ENCODE data around the gene ATXN1.

Gene ATXN1

GRCh38 chr6:16336911-16337294, 424.4 kb downstream of the ATXN1 start:
- Histone ChIP-seq H3K4me1 (ENCODE audit: control insufficient read depth in 1 of 2, insufficient read depth in 2 of 2, low read length in 2 of 2) (peaks cover 2 to 16% of the 10 kb centered on the region in 2 donors), H3K27me3 (ENCODE audit: control insufficient read depth in 1 of 2, insufficient read depth in 2 of 2, low read length in 2 of 2) (no peaks in the 10 kb centered on the region), H3K9ac (ENCODE audit: low read depth in 1 of 2, low read length in 2 of 2) (no peak overlapping the region), H3K36me3 (ENCODE audit: control insufficient read depth in 1 of 2, insufficient read depth in 2 of 2, low read length in 2 of 2) (no peaks in the 10 kb centered on the region), H3K9me3 (ENCODE audit: control insufficient read depth in 1 of 2, low read length in 2 of 2) (no peaks in the 10 kb centered on the region), H3K4me3 (ENCODE audit: low read depth in 1 of 2, low read length in 2 of 2) (no peak overlapping the region), H3K27ac (ENCODE audit: low read depth, low read length) (no peak overlapping the region)

DNA sequence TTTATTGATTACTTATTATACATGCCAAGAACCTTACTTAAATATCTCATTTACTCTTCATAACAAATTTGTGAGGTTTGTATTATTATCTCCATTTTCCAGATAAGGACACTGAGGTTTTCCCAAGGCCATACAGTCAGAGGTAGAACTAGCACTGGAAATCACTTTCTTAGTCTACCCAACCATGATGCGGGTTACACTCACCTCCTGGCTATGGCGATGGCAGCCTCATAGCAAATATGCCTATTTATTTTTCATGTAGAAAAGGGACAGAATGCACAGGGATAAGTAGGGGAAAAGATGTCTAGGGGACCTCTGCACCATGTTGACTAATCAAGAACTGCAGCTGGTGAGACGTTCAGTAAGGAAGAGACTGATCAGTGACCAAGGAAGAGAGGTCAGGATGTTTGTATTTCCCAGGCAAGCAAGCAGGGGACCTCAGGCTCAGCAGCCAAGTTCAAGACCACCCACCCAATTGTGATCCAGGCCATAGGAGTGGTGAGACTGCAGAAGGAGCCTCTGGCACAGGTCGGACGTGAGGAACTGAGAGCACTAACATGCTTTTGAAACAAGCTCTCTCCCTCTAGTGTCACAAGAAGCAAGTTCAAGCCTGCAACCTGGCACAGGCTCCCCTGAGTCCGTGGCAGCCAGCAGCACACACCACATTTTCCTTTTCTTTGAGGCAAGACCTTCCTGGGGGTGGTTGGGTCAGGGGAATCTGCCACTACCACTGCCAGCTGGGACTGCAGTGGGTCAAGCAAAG, 425.0 kb downstream of the ATXN1 start:
- Histone ChIP-seq H3K9me3 (ENCODE audit: control insufficient read depth in 1 of 2, low read length in 2 of 2) (no peaks in the 10 kb centered on the region), H3K4me1 (ENCODE audit: control insufficient read depth in 1 of 2, insufficient read depth in 2 of 2, low read length in 2 of 2) (peaks cover 8 to 22% of the 10 kb centered on the region in 2 donors), H3K36me3 (ENCODE audit: control insufficient read depth in 1 of 2, insufficient read depth in 2 of 2, low read length in 2 of 2) (no peaks in the 10 kb centered on the region), H3K4me3 (ENCODE audit: low read depth in 1 of 2, low read length in 2 of 2) (no peak overlapping the region), H3K9ac (ENCODE audit: low read depth in 1 of 2, low read length in 2 of 2) (no peak overlapping the region), H3K27me3 (ENCODE audit: control insufficient read depth in 1 of 2, insufficient read depth in 2 of 2, low read length in 2 of 2) (no peaks in the 10 kb centered on the region), H3K27ac (ENCODE audit: low read depth, low read length) (no peak overlapping the region)

DNA sequence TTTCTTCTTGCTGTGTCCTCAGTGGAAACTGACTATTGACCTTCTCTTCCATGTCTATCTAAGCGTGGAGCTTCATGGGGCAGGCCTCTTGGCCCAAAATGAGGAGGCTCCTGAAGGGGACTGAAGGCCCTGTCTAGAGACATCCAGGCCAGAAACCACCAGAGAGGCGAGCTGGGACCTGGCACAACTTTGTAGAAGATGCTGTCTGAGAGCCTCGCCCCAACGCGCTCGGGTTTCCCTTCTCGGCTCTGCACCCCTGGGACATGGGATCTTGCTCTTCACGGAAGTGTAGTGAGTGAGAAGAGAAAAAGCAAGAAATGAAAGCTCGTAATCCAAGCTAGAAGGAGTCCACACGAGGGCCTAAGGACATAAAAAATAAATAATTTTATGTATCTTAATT, 426.1 kb downstream of the ATXN1 start:
- peaks cover 9 to 22% of the 10 kb centered on the region in 2 donors for H3K4me1 ChIP-seq (ENCODE audit: control insufficient read depth in 1 of 2, insufficient read depth in 2 of 2, low read length in 2 of 2)
- no peak overlapping the region for H3K4me3 ChIP-seq (ENCODE audit: low read depth in 1 of 2, low read length in 2 of 2)
- no peak overlapping the region for H3K27ac ChIP-seq (ENCODE audit: low read depth, low read length)
- no peaks in the 10 kb centered on the region for H3K27me3 ChIP-seq (ENCODE audit: control insufficient read depth in 1 of 2, insufficient read depth in 2 of 2, low read length in 2 of 2)
- H3K36me3 ChIP-seq (ENCODE audit: control insufficient read depth in 1 of 2, insufficient read depth in 2 of 2, low read length in 2 of 2) = no peaks in the 10 kb centered on the region
- no peaks in the 10 kb centered on the region for H3K9me3 ChIP-seq (ENCODE audit: control insufficient read depth in 1 of 2, low read length in 2 of 2)
- no peak overlapping the region for H3K9ac ChIP-seq (ENCODE audit: low read depth in 1 of 2, low read length in 2 of 2)

GRCh38 chr6:16334671-16335070, 426.6 kb downstream of the ATXN1 start:
- Histone ChIP-seq H3K4me3 (ENCODE audit: low read depth in 1 of 2, low read length in 2 of 2) (no peak overlapping the region), H3K9ac (ENCODE audit: low read depth in 1 of 2, low read length in 2 of 2) (no peak overlapping the region), H3K9me3 (ENCODE audit: control insufficient read depth in 1 of 2, low read length in 2 of 2) (no peaks in the 10 kb centered on the region), H3K27me3 (ENCODE audit: control insufficient read depth in 1 of 2, insufficient read depth in 2 of 2, low read length in 2 of 2) (no peaks in the 10 kb centered on the region), H3K36me3 (ENCODE audit: control insufficient read depth in 1 of 2, insufficient read depth in 2 of 2, low read length in 2 of 2) (no peaks in the 10 kb centered on the region), H3K4me1 (ENCODE audit: control insufficient read depth in 1 of 2, insufficient read depth in 2 of 2, low read length in 2 of 2) (peaks cover 9 to 22% of the 10 kb centered on the region in 2 donors), H3K27ac (ENCODE audit: low read depth, low read length) (no peak overlapping the region)

DNA sequence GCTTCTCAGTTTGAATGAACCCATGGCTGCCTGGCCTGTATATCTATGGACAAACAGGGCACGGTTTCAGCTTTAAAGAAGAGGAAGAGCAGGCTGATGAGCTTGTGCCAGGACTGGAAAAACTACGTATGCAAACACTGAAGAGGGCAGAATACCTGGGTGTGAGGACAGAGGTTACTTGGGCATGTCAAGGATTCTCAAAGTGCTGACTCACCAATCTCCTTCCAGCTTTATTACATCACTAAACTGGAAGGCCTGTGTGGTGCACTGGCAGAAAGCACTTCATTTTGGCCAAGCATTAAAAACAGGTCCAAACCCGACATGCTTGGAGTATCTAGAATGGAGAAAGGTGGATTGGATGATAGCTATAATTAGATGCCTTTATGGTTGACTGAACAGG, 427.7 kb downstream of the ATXN1 start:
- no peaks in the 10 kb centered on the region for H3K27me3 ChIP-seq (ENCODE audit: control insufficient read depth in 1 of 2, insufficient read depth in 2 of 2, low read length in 2 of 2)
- H3K27ac ChIP-seq (ENCODE audit: low read depth, low read length) = no peak overlapping the region
- H3K9ac ChIP-seq (ENCODE audit: low read depth in 1 of 2, low read length in 2 of 2) = no peak overlapping the region
- H3K9me3 ChIP-seq (ENCODE audit: control insufficient read depth in 1 of 2, low read length in 2 of 2) = no peaks in the 10 kb centered on the region
- peaks cover 9 to 20% of the 10 kb centered on the region in 2 donors for H3K4me1 ChIP-seq (ENCODE audit: control insufficient read depth in 1 of 2, insufficient read depth in 2 of 2, low read length in 2 of 2)
- H3K4me3 ChIP-seq (ENCODE audit: low read depth in 1 of 2, low read length in 2 of 2) = no peak overlapping the region
- no peaks in the 10 kb centered on the region for H3K36me3 ChIP-seq (ENCODE audit: control insufficient read depth in 1 of 2, insufficient read depth in 2 of 2, low read length in 2 of 2)

DNA sequence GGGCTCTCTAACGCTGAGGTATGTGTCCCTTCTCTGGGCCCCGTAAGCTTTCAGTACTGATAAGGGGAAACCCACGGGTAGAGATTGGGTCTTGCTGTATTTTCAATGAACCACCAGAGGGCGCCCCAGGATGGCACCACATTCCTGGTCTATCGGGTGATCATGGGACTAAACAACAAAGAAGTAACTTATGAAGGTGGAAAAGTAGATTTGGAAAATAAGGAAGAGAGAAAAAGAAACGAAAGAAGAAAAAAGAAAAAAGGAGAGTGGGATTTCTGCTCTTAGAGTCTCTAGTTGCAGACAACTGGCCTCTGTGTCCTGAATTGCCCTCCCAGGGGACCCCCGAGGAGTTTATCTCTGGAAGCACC, 429.1 kb downstream of the ATXN1 start:
- Histone ChIP-seq H3K9ac (ENCODE audit: low read depth in 1 of 2, low read length in 2 of 2) (peak overlapping the region in 1 of 2 donors; percentile 13), H3K4me3 (ENCODE audit: low read depth in 1 of 2, low read length in 2 of 2) (no peak overlapping the region), H3K4me1 (ENCODE audit: control insufficient read depth in 1 of 2, insufficient read depth in 2 of 2, low read length in 2 of 2) (peaks cover 9 to 17% of the 10 kb centered on the region in 2 donors), H3K27ac (ENCODE audit: low read depth, low read length) (no peak overlapping the region), H3K36me3 (ENCODE audit: control insufficient read depth in 1 of 2, insufficient read depth in 2 of 2, low read length in 2 of 2) (peaks cover 0 to 2% of the 10 kb centered on the region in 2 donors), H3K27me3 (ENCODE audit: control insufficient read depth in 1 of 2, insufficient read depth in 2 of 2, low read length in 2 of 2) (no peaks in the 10 kb centered on the region), H3K9me3 (ENCODE audit: control insufficient read depth in 1 of 2, low read length in 2 of 2) (no peaks in the 10 kb centered on the region)

DNA sequence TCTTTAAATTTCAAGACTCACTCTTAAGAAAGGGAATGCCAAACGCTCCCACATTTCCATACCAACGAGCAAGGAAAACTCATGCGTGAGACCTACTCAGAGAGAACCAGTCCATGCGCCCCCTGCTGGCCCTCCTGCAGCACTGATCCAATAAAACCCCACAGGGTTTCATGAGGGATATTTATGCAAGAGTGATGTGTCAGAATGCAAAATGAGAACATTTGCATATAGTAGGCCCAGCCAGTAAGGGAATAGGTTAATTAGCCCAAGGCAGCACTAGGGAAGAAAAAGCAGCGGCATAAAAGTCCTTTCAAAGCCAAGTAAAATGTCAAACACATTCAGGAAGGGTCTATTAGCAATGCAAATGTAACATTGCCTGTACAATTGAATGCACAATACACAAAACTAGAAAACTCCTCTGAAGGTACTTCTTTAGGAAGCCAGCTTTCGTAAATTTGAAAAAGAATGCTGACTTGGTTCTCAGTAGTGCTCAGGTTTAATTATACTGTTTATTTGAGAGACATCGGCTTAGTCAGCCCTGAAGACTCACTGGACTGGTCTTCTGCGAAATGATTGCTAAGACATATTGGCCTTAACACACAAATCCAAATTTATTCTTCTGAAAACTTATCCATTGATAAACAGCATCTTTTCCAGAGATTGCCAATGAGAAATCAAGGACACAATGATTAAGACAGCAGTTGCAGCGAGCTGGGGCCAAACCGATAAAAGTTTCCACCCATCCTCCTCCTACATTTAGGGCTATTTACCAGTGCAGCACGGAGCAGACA, 429.7 kb downstream of the ATXN1 start:
- H3K4me3 ChIP-seq (ENCODE audit: low read depth in 1 of 2, low read length in 2 of 2) = no peak overlapping the region
- peaks cover 0 to 7% of the 10 kb centered on the region in 2 donors for H3K36me3 ChIP-seq (ENCODE audit: control insufficient read depth in 1 of 2, insufficient read depth in 2 of 2, low read length in 2 of 2)
- H3K9ac ChIP-seq (ENCODE audit: low read depth in 1 of 2, low read length in 2 of 2) = peak overlapping the region in 1 of 2 donors; percentile 13
- no peaks in the 10 kb centered on the region for H3K27me3 ChIP-seq (ENCODE audit: control insufficient read depth in 1 of 2, insufficient read depth in 2 of 2, low read length in 2 of 2)
- H3K9me3 ChIP-seq (ENCODE audit: control insufficient read depth in 1 of 2, low read length in 2 of 2) = no peaks in the 10 kb centered on the region
- peaks cover 9 to 14% of the 10 kb centered on the region in 2 donors for H3K4me1 ChIP-seq (ENCODE audit: control insufficient read depth in 1 of 2, insufficient read depth in 2 of 2, low read length in 2 of 2)
- no peak overlapping the region for H3K27ac ChIP-seq (ENCODE audit: low read depth, low read length)

DNA sequence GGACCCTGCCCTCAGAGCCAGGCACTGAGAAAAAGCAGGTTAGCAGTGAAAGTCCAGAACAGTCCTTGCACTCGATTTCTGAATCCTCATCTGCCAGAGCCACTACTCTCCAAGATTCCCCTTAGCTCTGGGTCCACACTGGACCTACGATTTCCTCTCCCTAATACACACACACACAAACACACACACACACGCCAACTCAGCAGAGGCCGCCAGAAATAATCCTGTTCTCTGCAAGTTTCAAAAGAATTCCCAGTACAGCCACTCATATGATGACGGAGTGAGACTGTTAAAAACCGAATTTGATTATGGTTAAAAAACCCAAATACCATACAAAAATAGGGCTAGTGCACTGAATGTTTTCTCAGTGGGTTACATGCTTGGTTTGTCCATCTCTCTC, 432.0 kb downstream of the ATXN1 start:
- H3K4me3 ChIP-seq (ENCODE audit: low read depth in 1 of 2, low read length in 2 of 2) = no peak overlapping the region
- H3K27ac ChIP-seq (ENCODE audit: low read depth, low read length) = no peak overlapping the region
- H3K27me3 ChIP-seq (ENCODE audit: control insufficient read depth in 1 of 2, insufficient read depth in 2 of 2, low read length in 2 of 2) = no peaks in the 10 kb centered on the region
- H3K9ac ChIP-seq (ENCODE audit: low read depth in 1 of 2, low read length in 2 of 2) = no peak overlapping the region
- no peaks in the 10 kb centered on the region for H3K9me3 ChIP-seq (ENCODE audit: control insufficient read depth in 1 of 2, low read length in 2 of 2)
- H3K36me3 ChIP-seq (ENCODE audit: control insufficient read depth in 1 of 2, insufficient read depth in 2 of 2, low read length in 2 of 2) = peaks cover 5 to 15% of the 10 kb centered on the region in 2 donors
- H3K4me1 ChIP-seq (ENCODE audit: control insufficient read depth in 1 of 2, insufficient read depth in 2 of 2, low read length in 2 of 2) = peaks cover 9 to 12% of the 10 kb centered on the region in 2 donors

DNA sequence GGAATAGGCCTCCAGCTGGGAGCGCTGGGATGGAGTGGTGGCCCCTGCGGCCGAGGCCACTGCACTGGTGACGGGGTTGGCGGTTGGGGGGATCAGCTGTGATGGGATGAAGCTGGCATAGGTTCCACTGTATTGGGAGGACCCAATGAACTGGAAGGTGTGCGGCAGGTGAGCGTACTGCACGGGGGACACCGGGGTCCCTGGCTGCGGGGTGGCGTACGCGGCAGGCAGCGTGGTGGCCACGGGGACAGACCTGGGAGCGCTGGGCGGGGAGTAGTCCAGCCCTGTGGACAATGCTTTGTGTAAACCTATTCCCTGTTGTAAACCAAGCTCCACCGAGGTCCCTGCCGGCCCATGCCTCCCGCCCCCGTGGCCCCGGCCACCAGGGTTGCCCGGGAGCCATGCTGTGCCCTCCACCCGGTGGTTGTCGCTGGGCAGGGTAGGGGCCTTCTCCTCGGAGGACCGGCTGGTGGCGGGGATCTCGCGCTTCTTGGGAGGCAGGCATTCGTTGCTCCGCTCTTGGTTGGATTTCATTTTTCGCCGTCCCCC, 433.4 kb downstream of the ATXN1 start:
- H3K27me3 ChIP-seq (ENCODE audit: control insufficient read depth in 1 of 2, insufficient read depth in 2 of 2, low read length in 2 of 2) = no peaks in the 10 kb centered on the region
- peaks cover 9 to 12% of the 10 kb centered on the region in 2 donors for H3K4me1 ChIP-seq (ENCODE audit: control insufficient read depth in 1 of 2, insufficient read depth in 2 of 2, low read length in 2 of 2)
- H3K4me3 ChIP-seq (ENCODE audit: low read depth in 1 of 2, low read length in 2 of 2) = no peak overlapping the region
- H3K9me3 ChIP-seq (ENCODE audit: control insufficient read depth in 1 of 2, low read length in 2 of 2) = no peaks in the 10 kb centered on the region
- peaks cover 5 to 15% of the 10 kb centered on the region in 2 donors for H3K36me3 ChIP-seq (ENCODE audit: control insufficient read depth in 1 of 2, insufficient read depth in 2 of 2, low read length in 2 of 2)
- H3K9ac ChIP-seq (ENCODE audit: low read depth in 1 of 2, low read length in 2 of 2) = no peak overlapping the region
- H3K27ac ChIP-seq (ENCODE audit: low read depth, low read length) = no peak overlapping the region

Measured in duodenal mucosa (tissue), 2 donors.